ENCODE measurements around the gene AAMP.
"Not testable (repeated sequence)": the region's sequence is repeated elsewhere in the genome, so short reads cannot be mapped to it uniquely, and the experiment has no call there.

AAMP gene

DNA sequence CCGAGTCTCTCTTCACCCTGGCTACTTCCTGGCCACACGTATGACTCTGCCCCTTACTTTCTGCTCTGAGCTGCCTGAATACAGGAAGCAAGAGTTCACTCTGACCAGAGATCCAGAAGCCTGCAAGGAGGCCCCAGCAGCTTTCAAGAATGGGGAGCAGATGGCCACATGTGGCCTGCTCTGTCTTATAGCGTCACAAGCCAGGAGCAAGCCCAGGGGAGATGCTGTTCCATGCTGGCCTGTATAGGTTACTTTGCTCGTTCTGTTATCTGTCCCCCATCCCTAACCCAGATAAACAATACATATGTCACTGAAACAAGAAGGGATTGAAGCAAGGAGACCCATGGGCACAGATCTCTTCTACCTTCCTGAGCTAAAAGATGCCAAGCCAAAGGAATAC is 4.6 kb upstream of the AAMP start:
- no peak for DNase-seq

DNA sequence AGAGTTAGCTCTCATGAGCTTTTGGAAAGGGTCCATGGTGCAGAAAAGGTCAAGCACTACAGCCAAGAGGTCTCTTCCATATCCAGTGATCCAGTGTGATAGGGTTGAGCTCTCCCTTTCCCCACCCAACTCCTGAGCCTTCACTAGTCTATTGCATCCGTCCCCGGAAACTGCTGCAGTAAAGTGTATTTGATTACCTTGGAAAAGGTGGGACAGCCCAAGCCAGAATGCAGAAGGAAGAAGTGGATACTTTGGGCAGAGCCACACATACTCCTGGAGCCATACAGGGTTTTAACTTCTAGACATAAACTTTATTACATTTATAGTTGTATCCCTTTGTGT is 3.9 kb upstream of the AAMP start:
- DNase-seq, result no peak

DNA sequence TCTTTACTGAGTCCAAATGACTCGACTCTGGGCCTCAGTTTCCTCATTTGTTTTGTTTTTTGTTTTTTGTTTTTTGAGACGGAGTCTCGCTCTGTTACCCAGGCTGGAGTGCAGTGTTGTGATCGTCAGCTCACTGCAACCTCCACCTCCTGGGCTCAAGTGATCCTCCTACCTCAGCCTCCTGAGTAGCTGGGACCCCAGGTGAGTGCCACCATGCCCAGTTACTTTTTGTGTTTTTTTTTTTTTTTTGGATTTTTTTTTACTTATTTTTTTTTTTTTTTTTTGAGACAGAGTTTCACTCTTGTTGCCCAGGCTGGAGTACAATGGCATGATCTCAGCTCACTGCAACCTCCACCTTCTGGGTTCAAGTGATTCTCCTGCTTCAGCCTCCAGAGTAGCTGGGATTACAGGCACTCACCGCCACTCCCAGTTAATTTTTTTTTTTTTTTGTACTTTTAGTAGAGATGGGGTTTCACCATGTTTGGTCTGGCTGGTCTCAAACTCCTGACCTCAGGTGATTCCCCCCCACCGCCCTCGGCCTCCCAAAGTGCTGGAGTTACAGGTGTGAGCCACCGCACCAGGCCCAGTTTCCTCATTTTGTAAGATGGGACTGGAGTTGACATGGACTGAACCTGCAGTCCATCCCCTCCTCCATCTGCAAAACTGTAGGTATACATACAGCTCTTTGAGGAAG is 3.4 kb upstream of the AAMP start:
- DNase-seq, result not testable (repeated sequence)

DNA sequence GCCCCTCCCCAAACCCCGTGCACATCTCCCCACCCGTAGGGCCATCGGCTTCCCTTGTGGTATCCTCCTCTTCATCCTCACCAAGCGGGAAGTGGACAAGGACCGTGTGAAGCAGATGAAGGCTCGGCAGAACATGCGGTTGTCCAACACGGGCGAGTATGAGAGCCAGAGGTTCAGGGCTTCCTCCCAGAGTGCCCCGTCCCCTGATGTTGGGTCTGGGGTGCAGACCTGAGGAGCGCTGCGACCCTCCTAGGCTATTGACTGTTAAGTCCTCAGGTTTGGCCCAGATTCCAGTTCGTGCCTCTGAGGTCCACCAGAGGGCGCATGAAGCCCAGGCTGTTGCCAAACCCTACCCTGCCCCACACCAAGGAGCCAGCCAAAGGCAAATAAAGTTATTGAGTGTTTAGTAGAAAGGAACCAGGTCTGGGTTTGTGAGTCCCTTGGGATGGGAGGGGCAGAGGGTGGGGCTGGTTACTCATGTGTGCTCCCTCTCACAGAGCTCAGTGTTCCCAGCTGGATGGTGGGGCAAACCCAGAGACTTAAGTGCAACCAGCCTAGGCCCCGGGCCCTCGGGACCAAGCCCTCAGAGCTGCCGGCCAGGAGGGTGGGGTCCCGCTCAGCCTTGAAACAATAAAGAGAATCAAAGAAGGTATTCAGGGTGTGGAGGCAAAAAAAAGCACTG is 2.7 kb upstream of the AAMP start:
- peak; percentile 47 to 80 (median 68) for DNase-seq

DNA sequence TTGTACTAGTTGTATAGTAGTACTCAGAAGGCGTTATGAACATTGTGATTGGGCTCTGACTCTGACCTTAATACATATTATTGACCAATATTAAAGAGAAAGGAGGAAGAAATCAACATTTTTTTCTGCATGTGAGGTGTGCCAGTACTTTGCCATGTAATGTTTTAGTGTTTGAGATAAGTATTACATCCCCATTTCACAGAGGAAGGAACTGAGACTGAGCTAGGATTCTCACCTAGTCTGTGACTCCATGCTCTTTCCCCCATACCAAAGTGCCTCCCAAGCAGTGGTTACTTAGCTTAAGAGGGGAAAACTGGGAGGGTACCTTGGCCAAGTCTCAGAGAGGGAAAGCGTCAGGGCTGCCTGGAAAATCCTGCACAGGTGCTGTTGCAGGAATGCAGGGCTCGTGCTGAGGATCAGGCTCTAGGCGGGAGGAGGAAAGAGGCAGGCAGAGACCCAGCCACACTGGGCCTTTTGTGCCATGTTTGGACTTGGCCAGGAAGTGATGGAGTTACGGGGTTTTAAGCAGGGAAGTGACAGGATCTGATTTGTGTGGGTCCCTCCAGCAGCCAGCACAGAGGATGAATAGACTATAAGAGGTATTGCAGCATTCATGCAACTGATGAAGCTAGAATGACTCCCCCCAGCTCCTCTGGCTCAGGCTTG is 2.1 kb upstream of the AAMP start:
- no peak for DNase-seq

DNA sequence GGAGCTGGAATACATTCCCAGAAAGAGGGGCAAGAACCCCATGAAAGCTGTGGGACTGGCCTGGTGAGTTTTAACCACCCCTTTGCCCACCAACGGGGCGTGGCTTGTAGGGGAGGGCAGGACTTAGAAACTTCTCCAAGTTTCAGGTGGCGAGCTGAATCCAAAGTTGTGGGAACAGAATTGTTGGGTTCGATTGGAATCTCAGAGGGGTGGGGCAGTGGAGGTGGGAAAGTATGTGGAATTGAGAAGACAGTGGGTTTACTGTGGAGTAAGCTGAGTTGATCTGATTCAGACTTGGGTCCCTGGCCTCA is 1.5 kb upstream of the AAMP start:
- no peak for DNase-seq

DNA sequence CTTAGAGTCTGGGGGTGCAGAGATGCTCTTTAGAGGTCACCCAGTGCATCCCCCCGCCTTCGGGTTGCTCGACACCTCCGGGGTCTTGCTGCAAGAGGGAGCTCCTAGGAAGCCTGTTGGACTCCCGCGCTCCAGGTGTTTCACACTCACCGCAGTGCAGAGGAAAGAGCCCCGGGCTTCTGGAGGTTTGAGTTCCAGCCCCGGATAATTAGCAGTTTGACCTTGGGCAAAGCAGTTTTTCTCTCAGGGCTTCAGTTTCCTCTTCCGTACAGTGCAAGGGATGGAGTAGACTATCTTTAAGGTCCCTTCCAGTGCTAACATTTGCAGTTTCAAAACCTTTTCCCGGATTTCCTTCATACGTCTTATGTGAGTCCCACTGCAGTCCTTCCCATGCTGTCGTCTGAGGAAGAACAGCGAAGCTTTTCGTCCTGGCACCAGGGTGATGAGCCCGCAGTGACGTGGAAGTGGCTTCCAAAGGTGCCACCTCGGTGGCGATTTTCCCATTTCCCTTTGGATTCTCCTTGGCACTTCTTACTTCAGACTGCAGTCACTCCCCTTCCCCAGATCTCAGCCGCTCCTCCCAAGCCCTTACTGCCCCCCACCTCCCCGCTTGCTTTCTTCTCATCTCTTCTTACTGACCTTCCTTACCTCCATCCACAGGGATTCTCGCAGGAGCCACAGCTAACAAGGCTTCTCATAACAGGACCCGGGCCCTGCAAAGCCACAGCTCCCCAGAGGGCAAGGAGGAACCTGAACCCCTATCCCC is 967 bp upstream of the AAMP start:
- DNase-seq, result no peak

DNA sequence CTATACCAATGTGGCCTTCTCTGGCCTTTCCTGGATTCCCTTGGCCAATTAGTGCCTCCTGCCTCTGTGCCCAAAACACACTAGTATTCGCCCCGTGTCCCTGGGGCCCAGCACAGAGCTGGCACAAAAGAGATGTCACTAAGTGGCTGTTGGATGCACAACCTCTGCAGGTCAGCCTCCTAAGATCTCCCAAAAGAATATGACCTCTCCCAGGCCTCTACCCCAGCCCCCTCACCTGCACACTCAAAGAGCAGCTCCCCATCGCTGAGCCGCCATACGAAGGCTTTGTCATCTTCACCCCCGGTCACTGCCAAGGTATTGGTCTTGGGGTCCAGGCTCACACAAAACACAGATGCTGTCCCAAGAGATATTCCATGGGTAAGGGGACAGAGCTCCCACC is 2.7 kb downstream of the AAMP start:
- no peak for DNase-seq

DNA sequence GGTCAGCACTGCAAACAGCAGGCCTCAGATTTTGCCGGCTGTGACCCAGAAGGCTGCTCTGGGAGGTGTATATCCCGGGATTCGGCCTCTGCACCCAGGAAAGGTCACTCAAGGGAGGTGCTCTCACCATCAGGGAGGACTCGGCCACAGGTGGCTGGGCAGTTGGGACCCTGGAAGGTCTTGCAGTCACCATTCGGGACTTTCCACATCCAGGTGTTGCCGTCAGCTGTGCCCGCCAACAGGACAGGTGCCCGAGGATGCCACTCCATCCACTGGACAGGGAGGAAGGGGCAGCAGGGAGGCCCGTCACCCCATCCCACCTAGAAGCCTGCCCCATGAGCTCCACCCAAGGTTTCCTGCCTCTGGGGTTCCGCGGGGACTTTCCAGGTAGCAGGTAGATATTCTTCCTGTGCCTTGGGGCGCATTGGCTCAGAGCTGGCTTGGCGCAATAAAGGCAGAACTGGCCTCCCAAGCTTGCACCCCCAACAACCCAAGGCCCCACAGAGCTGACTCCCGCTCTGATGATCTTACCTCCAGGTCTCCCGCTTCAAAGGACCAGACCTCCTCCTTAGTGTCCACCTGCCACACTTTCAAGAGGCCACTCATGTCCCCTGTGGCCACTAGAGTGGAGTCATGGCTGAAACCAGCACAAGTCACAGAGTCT is 3.5 kb downstream of the AAMP start:
- DNase-seq, result no peak

DNA sequence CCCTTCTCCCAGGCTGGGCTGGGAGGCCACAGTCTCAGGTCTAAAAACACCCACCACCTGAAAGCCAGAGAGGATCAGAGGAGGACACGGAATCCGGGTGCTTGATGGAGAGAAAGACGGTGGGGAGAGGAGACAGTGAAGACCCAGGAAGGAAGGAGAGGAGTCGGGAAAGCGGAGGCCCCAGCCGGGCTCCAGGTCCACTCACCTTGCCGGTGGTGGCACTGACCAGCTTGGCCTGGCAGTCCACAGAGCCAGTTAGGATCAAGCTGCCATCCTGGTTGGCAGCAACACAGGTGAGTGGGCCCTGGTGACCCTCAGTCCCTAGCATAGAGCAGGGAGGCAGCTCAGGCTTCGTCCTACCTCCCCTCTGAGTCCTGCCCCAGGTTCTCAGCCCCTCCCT is 4.3 kb downstream of the AAMP start:
- no peak for DNase-seq

DNA sequence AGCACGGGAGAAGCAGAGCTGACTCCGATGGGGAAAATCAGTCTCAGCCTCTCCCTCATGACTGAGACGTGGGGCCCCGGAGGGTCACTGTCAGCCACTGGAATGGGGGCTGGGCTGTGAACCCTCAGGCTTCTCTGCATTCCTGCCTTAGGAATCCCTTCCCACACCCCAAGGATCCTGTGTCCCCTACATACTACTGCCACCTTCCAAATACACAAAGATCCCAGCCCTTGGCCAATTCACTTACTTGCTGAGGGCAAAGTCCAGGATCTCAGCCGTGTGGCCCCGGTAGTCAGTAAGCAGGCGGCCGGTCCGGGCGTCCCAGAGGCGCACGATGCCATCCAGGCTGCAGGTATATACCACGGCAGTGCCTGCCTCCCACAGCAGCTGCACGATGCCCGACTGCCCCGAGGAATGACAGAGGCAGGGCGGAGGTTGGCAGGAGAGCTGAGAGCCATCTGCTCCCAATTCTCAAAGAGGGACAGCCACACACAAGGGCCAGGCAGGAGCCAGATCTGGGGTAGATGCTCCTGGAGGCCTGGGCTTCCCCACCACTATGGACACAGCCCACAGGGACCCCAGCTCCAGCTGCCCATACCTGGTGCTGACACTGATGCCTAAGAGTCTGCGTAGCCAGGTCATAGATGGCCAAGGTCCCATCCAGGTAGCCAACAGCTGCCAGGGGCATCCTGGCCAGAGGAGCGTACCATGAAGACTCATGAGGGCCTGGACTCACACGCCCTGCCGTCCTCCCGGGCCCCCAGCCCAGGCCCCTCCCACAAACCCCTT is 5.0 kb downstream of the AAMP start:
- DNase-seq, result no peak

DNA sequence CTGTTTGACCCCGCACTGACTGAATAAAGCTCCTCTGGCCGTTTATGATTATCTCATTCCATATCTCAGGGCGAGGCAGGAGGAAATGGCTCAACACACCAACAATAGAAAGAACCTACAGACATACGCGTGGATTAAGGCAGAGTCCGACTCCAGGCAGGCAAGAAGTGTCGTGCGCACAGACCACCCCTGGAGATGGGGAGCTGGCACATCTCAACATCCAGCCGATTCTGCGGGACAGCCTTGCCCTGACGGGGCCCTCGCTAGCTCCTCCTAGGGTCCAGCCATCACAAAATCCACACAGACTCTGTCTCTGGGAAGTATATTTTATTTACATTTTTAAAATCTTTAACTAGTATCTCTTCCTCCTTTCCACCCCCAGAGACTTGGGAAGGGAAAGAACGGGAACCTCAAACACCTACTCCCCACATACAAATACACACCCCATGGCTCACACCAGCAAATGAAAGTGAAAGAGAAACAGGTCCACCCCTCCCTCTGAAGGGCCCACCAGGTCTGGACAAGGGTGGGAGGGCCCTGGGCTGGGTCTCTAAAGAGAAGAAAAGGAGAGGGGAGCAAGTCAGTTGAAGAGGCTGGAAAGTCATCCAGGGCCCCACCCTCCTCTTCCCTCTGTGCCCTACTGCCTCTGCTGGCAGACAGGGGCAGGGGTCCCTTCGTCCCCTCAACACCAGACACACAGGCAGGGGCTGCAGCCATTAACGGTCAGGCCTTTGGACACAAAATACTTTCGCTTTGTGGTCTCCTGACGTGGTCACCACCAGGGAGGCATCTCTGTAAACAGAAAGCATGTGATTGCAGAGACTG is 5.9 kb downstream of the AAMP start:
- DNase-seq, result no peak

DNA sequence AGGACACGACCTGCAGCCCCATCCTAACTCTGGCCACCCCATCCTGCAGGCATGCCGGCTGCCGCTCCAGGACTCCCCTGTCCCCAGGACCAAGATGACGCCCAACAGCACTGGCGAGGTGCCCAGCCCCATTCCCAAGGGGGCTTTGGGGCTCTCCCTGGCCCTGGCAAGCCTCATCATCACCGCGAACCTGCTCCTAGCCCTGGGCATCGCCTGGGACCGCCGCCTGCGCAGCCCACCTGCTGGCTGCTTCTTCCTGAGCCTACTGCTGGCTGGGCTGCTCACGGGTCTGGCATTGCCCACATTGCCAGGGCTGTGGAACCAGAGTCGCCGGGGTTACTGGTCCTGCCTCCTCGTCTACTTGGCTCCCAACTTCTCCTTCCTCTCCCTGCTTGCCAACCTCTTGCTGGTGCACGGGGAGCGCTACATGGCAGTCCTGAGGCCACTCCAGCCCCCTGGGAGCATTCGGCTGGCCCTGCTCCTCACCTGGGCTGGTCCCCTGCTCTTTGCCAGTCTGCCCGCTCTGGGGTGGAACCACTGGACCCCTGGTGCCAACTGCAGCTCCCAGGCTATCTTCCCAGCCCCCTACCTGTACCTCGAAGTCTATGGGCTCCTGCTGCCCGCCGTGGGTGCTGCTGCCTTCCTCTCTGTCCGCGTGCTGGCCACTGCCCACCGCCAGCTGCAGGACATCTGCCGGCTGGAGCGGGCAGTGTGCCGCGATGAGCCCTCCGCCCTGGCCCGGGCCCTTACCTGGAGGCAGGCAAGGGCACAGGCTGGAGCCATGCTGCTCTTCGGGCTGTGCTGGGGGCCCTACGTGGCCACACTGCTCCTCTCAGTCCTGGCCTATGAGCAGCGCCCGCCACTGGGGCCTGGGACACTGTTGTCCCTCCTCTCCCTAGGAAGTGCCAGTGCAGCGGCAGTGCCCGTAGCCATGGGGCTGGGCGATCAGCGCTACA is 7.0 kb downstream of the AAMP start:
- DNase-seq, result no peak

DNA sequence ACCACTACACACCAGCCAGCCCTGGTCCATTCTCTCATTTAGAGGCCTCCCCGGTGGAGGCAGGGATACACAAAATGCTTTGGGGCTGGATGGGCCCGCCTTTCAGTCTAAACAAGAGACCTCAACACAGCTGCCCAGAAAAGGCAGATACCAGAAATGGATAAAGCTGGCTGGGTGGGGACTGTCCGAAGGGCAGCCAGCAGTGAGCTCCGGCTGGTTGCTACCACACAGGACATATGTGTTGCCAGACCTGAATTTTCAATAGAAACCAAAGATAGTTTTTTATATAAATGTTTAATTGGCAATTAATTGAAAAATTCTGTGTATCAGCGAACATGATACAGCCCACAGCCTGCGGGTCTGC is 7.7 kb downstream of the AAMP start:
- DNase-seq, result no peak

DNA sequence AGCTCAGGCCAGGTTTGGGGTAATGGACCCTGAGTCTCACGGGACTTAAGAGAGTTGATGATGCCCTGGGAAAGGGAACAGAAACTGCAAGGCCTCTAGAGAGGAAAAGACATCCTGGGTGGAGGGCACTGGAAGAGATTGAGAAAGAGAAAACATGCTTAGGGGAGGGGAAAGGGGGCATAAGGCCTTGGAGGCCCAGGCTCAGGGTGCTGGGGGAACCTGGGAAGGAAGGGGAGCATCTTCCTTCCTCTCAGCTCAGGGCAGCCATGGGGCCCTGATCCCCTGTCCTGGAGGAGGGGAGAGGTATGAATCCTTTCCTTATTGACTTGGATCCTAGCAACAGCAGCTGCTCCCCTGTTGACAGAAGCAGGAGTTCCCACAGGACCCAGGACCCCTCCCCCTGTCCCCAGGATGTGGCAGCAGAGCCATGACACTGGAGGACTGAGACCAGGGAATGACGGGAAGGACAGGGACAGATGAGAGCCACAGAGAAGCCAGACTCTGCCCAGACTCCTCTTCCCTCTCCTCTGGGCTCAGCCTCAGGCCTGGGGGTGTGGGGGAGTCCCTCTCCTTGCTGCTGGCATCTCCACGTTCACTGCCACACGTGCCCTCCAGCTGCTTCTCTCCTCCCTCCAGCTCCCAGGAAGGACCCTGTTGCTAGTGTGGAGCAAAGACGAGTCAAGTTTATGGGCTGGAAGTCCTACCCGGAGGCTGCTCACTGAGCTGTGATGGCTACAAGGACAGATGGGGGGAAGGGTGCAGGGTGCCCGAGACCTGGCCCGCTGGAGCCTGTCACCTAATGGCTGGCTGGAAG is 8.3 kb downstream of the AAMP start:
- no peak for DNase-seq

DNA sequence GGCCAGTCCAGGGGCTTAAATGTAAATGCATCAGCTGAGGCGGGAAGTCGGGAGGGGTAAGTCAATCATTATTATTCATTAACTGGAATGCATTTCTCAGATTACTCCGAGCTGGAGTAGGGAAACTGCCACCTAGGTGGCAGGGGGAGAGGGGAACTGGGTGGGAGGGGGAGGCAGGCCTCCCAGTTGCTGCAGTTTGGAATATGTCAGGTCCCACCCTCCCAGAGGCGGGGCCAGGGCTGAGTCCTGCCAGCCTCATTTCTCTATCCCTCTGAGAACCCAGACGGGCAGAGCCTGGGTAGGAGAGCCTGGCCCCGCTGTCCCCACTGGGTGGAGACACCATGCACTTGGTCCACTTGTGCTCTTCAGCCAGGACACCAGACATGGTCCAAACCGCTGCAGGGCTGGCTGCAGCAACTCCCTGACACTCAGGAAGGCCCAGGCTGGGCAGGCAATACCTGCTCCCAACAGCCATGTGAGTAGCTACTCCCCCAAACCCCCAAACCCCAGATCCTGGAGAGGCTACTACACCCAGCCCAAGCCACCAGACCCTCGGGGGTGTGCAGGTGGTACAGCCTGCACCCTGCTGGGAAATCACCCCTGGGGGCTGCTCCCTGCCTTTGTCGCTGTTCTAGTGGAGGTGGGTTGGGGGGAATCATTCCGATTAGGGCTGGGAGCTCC is 9.1 kb downstream of the AAMP start, which contains the start of gene GPBAR1:
TSS of gene GPBAR1 (plus strand) at position 274 of the 681 bp plus-strand sequence. CDS start 1,710 bp downstream, outside the sequence.
- DNase-seq, result no peak

DNA sequence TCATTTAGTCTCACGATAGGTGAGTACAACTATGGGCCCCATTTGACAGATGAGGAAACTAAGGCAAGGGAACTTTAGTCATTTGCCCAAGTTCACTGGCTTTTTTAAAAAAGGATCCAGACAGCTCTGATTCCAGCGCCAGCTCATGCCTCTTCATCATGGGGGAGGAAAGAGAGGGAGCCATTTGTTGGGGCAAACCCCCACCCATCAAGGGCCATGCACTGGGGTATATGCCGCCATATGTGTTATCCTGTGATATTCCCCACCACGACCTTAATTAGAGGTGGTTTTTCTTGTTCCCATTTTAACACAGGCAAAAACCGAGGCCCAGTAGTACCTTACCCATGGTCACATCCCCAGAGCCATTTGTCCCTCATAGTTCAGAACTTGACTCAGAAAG is 9.8 kb downstream of the AAMP start:
- DNase-seq, result no peak

Data from T-helper 2 cell (primary cell).